Kidney (tissue), 14 donors: ENCODE data around the gene THSD4. TPM values are rescaled to one million over a fixed set of nuclear protein-coding genes. Genes with fewer than 3 reads are reported as not detected.

ENCODE experiments used
- DNase-seq, 5 donors: peaks; one replicate each; pipeline ENCODE4 v3.0.0-alpha.2; 2013 to 2020
- FAIRE-seq: peaks from 2 replicates; lab custom pipeline; 2012; peaks lifted over from hg19 to GRCh38; lab: Jason Lieb, UNC
- H3K27ac ChIP-seq, 2 donors: one replicate each; pipeline ENCODE4 v1.7.0; 2013; ENCODE audit warnings: low read depth in 2 of 2, low read length in 2 of 2, inconsistent platforms in 1 of 2
- H3K27me3 ChIP-seq: one replicate; pipeline ENCODE4 v1.7.1; 2013; ENCODE audit warnings: low read length, inconsistent platforms; ENCODE audit not compliant: control insufficient read depth, insufficient read depth
- H3K36me3 ChIP-seq, 3 donors: one replicate each; pipeline versions ENCODE4 v1.7.0 to v1.7.1; 2013; ENCODE audit warnings: low read length in 3 of 3, control low read depth in 1 of 3, inconsistent platforms in 1 of 3; ENCODE audit not compliant: insufficient read depth in 3 of 3, control insufficient read depth in 2 of 3
- H3K4me1 ChIP-seq, 3 donors: one replicate each; pipeline versions ENCODE4 v1.7.0 to v1.7.1; 2013; ENCODE audit warnings: low read length in 3 of 3, inconsistent platforms in 1 of 3, low read depth in 1 of 3; ENCODE audit not compliant: control insufficient read depth in 2 of 3, insufficient read depth in 2 of 3
- H3K4me3 ChIP-seq, 3 donors: one replicate each; pipeline versions ENCODE4 v1.7.0 to v1.8.1; 2013; ENCODE audit warnings: low read length in 3 of 3, control low read depth in 1 of 3, inconsistent platforms in 1 of 3
- H3K9ac ChIP-seq, 3 donors: one replicate each; pipeline versions ENCODE4 v1.7.0 to v1.7.1; 2013; ENCODE audit warnings: low read length in 3 of 3, control low read depth in 1 of 3, inconsistent platforms in 1 of 3
- H3K9me3 ChIP-seq, 3 donors: one replicate each; pipeline versions ENCODE4 v1.7.0 to v1.7.1; 2013; ENCODE audit warnings: low read length in 3 of 3, control low read depth in 1 of 3, inconsistent platforms in 1 of 3; ENCODE audit not compliant: control insufficient read depth in 2 of 3, insufficient read depth in 1 of 3
- CTCF ChIP-seq: IDR thresholded peaks from 3 replicates; pipeline ENCODE4 v1.5.1; 2012; ENCODE audit warnings: mild to moderate bottlenecking, moderate library complexity, borderline replicate concordance; ENCODE audit not compliant: insufficient read depth; ENCODE audit errors: extremely low read depth
- intact Hi-C: fragments of 100-400 bp; cut with DNase I; formaldehyde crosslinking; loops from one replicate; pipeline ENCODE4 v1.11.1; 2022
- polyA plus RNA-seq: library from polyadenylated mRNA; stranded (reverse); fragments of 350-450 nt; fragmentation: Illumina TruSeq; extraction: RNeasy Lipid Tissue Mini Kit (QIAGEN cat#74804); gene quantifications from one replicate; pipeline ENCODE4 v1.2.3, GENCODE V29; 2014; ENCODE audit warnings: low read depth, low replicate concordance; ENCODE audit not compliant: insufficient read depth
- total RNA-seq: library from RNA; stranded (reverse); fragmentation: NEBNext Ultra II Directional; extraction: Animal tissue kit (Norgen Biotek cat#: 25700); gene quantifications from one replicate; pipeline ENCODE4 v1.2.1, GENCODE V29; 2021
- donor health status: control.
- donor health status: control.
- donor health status: control.
- donor health status: control.
- donor health status: control.
- donor health status: DM: yes; HTN: yes; CAD: no.
- donor health status: Normal renal cell carcinoma (clear cell type).

The THSD4 gene
- total and polyA plus RNA-seq, 2 donors from 2014 or later: 9.4 to 36.3 TPM

GRCh38 chr15:71822890-71823630 is 707.8 kb downstream of the THSD4 start:
- no peak for DNase-seq
- Histone ChIP-seq H3K4me1 (no peaks in the 10 kb centered on the region), H3K4me3 (no peak overlapping the region), H3K9me3 (peaks cover 0 to 13% (median 0%) of the 10 kb centered on the region in 3 donors), H3K27me3 (no peaks in the 10 kb centered on the region), H3K9ac (no peak overlapping the region), H3K27ac (no peak overlapping the region), H3K36me3 (peaks cover 8 to 36% (median 20%) of the 10 kb centered on the region in 3 donors)
- intact Hi-C loops: no loop called here
- FAIRE-seq: no peak
- no peak for TF ChIP-seq CTCF

- no peaks in the 10 kb centered on the region for H3K4me1 ChIP-seq
- H3K9ac ChIP-seq: no peak overlapping the region
- H3K36me3 ChIP-seq: peaks cover 8 to 44% (median 25%) of the 10 kb centered on the region in 3 donors
- H3K4me3 ChIP-seq: no peak overlapping the region
- TF ChIP-seq CTCF: no peak
- no peak for DNase-seq
- no peak overlapping the region for H3K27ac ChIP-seq
- peaks cover 0 to 13% (median 0%) of the 10 kb centered on the region in 3 donors for H3K9me3 ChIP-seq
- no peaks in the 10 kb centered on the region for H3K27me3 ChIP-seq
- FAIRE-seq: no peak
- intact Hi-C loops: no loop called here
Observed at GRCh38 chr15:71823801-71824200, 708.5 kb downstream of the THSD4 start.

- Histone ChIP-seq H3K27me3 (no peaks in the 10 kb centered on the region), H3K27ac (no peak overlapping the region), H3K9ac (no peak overlapping the region), H3K36me3 (peaks cover 8 to 58% (median 37%) of the 10 kb centered on the region in 3 donors), H3K4me1 (no peaks in the 10 kb centered on the region), H3K9me3 (peaks cover 0 to 13% (median 0%) of the 10 kb centered on the region in 3 donors), H3K4me3 (no peak overlapping the region)
- intact Hi-C loops: no loop called here
- TF ChIP-seq CTCF: no peak
- DNase-seq: no peak
- FAIRE-seq: no peak
Observed at GRCh38 chr15:71825021-71825730, 709.9 kb downstream of the THSD4 start.
